H9 (cell line): ENCODE results near the gene PNMA5. TPM values are rescaled to one million over a fixed set of nuclear protein-coding genes. Genes with fewer than 3 reads are reported as not detected.
"Not testable (repeated sequence)": the region's sequence is repeated elsewhere in the genome, so short reads cannot be mapped to it uniquely, and the experiment has no call there.

Experiments
- DNase-seq: peaks from one replicate; pipeline ENCODE4 v3.0.0-alpha.2; 2017
- H2AFZ ChIP-seq: one replicate; pipeline ENCODE4 v1.6.1; 2013; ENCODE audit warnings: mild to moderate bottlenecking, low read length, control low read depth, moderate library complexity
- H2AK5ac ChIP-seq: 2 replicates; pipeline ENCODE4 v1.6.1; 2013; ENCODE audit warnings: low read length, control low read depth, mixed read lengths; ENCODE audit not compliant: insufficient read length
- H2BK120ac ChIP-seq: one replicate; pipeline ENCODE4 v1.6.1; 2013; ENCODE audit warnings: low read depth, mild to moderate bottlenecking, low read length, control low read depth, inconsistent platforms; ENCODE audit not compliant: poor library complexity, severe bottlenecking
- H2BK12ac ChIP-seq: 2 replicates; pipeline ENCODE4 v1.6.1; 2013; ENCODE audit warnings: low read length, control low read depth, mixed read lengths, low read depth; ENCODE audit not compliant: insufficient read length
- H2BK15ac ChIP-seq: 2 replicates; pipeline ENCODE4 v1.6.1; 2013; ENCODE audit warnings: low read depth, low read length, control low read depth
- H2BK20ac ChIP-seq: one replicate; pipeline ENCODE4 v1.6.1; 2013; ENCODE audit warnings: low read depth, mild to moderate bottlenecking, low read length, control low read depth, inconsistent platforms; ENCODE audit not compliant: poor library complexity, severe bottlenecking
- H2BK5ac ChIP-seq: 2 replicates; pipeline ENCODE4 v1.6.1; 2013; ENCODE audit warnings: low read length, control low read depth, mixed read lengths; ENCODE audit not compliant: insufficient read length
- H3K14ac ChIP-seq: 2 replicates; pipeline ENCODE4 v1.6.1; 2013; ENCODE audit warnings: low read length, control low read depth; ENCODE audit not compliant: insufficient read depth
- H3K18ac ChIP-seq: 2 replicates; pipeline ENCODE4 v1.6.1; 2013; ENCODE audit warnings: low read depth, mild to moderate bottlenecking, mixed read lengths, low read length, control low read depth; ENCODE audit not compliant: insufficient read length
- H3K23ac ChIP-seq: 2 replicates; pipeline ENCODE4 v1.6.1; 2013; ENCODE audit warnings: low read length, control low read depth, mixed read lengths, low read depth; ENCODE audit not compliant: insufficient read length
- H3K23me2 ChIP-seq: 2 replicates; pipeline ENCODE4 v1.6.1; 2013; ENCODE audit warnings: low read depth, mild to moderate bottlenecking, mixed read lengths, low read length, control low read depth; ENCODE audit not compliant: insufficient read length, poor library complexity, severe bottlenecking
- H3K27ac ChIP-seq: 2 replicates; pipeline ENCODE4 v1.5.1; 2013; ENCODE audit warnings: low read length, control low read depth, mixed read lengths, low read depth; ENCODE audit not compliant: insufficient read length
- H3K27me3 ChIP-seq: 2 replicates; pipeline ENCODE4 v1.6.1; 2013; ENCODE audit warnings: low read length, control low read depth, inconsistent platforms; ENCODE audit not compliant: insufficient read depth
- H3K4ac ChIP-seq: 2 replicates; pipeline ENCODE4 v1.6.1; 2013; ENCODE audit warnings: low read depth, mild to moderate bottlenecking, control low read depth, inconsistent platforms, low read length, moderate library complexity
- H3K4me1 ChIP-seq: 2 replicates; pipeline ENCODE4 v1.6.1; 2013; ENCODE audit warnings: low read length, control low read depth, inconsistent platforms; ENCODE audit not compliant: insufficient read depth
- H3K4me2 ChIP-seq: 2 replicates; pipeline ENCODE4 v1.6.1; 2013; ENCODE audit warnings: low read length, control low read depth, mixed read lengths; ENCODE audit not compliant: insufficient read length, insufficient read depth
- H3K56ac ChIP-seq: 2 replicates; pipeline ENCODE4 v1.6.1; 2013; ENCODE audit warnings: low read depth, mild to moderate bottlenecking, mixed read lengths, low read length, control low read depth; ENCODE audit not compliant: insufficient read length
- H3K79me1 ChIP-seq: 2 replicates; pipeline ENCODE4 v1.6.1; 2013; ENCODE audit warnings: low read depth, mild to moderate bottlenecking, moderate library complexity, low read length, control low read depth, inconsistent platforms; ENCODE audit not compliant: insufficient read depth, poor library complexity, severe bottlenecking
- H3K79me2 ChIP-seq: 2 replicates; pipeline ENCODE4 v1.6.1; 2013; ENCODE audit warnings: low read length, control low read depth, inconsistent platforms; ENCODE audit not compliant: insufficient read depth
- H3K9ac ChIP-seq: 2 replicates; pipeline ENCODE4 v1.6.1; 2013; ENCODE audit warnings: low read length, control low read depth, mixed read lengths; ENCODE audit not compliant: insufficient read length; ENCODE audit errors: extremely low read depth
- H3K9me3 ChIP-seq: one replicate; pipeline ENCODE4 v1.6.1; 2013; ENCODE audit warnings: low read depth, low read length, inconsistent platforms; ENCODE audit not compliant: control insufficient read depth
- H3T11ph ChIP-seq: one replicate; pipeline ENCODE4 v1.6.1; 2013; ENCODE audit warnings: mild to moderate bottlenecking, low read length, control low read depth, inconsistent platforms
- H4K20me1 ChIP-seq: one replicate; pipeline ENCODE4 v1.6.1; 2013; ENCODE audit not compliant: control insufficient read depth, insufficient read length, insufficient read depth
- H4K5ac ChIP-seq: 2 replicates; pipeline ENCODE4 v1.6.1; 2013; ENCODE audit warnings: low read depth, mild to moderate bottlenecking, mixed read lengths, low read length, control low read depth; ENCODE audit not compliant: insufficient read length
- H4K8ac ChIP-seq: replicated peaks from 2 replicates; pipeline ENCODE4 v1.6.1; 2013; ENCODE audit warnings: low read length, control low read depth, mixed read lengths, low read depth; ENCODE audit not compliant: insufficient read length
- H4K91ac ChIP-seq: 2 replicates; pipeline ENCODE4 v1.6.1; 2013; ENCODE audit warnings: low read depth, mild to moderate bottlenecking, moderate library complexity, mixed read lengths, low read length, control low read depth; ENCODE audit not compliant: insufficient read length
- H3K27ac Mint-ChIP-seq, 3 experiments: 2 replicates in 2 of 3; 3 replicates in 1 of 3; pipeline ENCODE4 v1.8.0; 2020 to 2021; ENCODE audit warnings: mixed read lengths in 3 of 3, mild to moderate bottlenecking in 1 of 3, moderate library complexity in 1 of 3
- H3K27me3 Mint-ChIP-seq: 2 replicates; pipeline ENCODE4 v1.8.0; 2021; ENCODE audit warnings: low read depth, mild to moderate bottlenecking, moderate library complexity, mixed read lengths
- H3K36me3 Mint-ChIP-seq, 3 experiments: 2 replicates in 2 of 3; 3 replicates in 1 of 3; pipeline ENCODE4 v1.8.0; 2020 to 2021; ENCODE audit warnings: low read depth in 3 of 3, mixed read lengths in 3 of 3; ENCODE audit not compliant: insufficient read depth in 1 of 3
- H3K4me1 Mint-ChIP-seq, 2 experiments: 2 replicates each; pipeline ENCODE4 v1.8.0; 2020; ENCODE audit warnings: mixed read lengths in 2 of 2
- H3K4me3 Mint-ChIP-seq, 2 experiments: 2 replicates in 1 of 2; 3 replicates in 1 of 2; pipeline ENCODE4 v1.8.0; 2020 to 2021; ENCODE audit warnings: mild to moderate bottlenecking in 2 of 2, mixed read lengths in 2 of 2, moderate library complexity in 1 of 2
- H3K9me3 Mint-ChIP-seq, 2 experiments: 2 replicates in 1 of 2; 3 replicates in 1 of 2; pipeline ENCODE4 v1.8.0; 2020; ENCODE audit warnings: mild to moderate bottlenecking in 2 of 2, mixed read lengths in 2 of 2, moderate library complexity in 1 of 2
- WGBS: extraction: QIAGEN DNeasy Blood & Tissue Kit; methylation state at CpG from one replicate; pipeline ENCODE4 v1.1.7; 2013; ENCODE audit warnings: missing lambda C conversion rate, low lambda C conversion rate, mixed read lengths; ENCODE audit not compliant: insufficient read length; ENCODE audit errors: extremely low coverage; 5-methylcytosine and 5-hydroxymethylcytosine counted together
- total RNA-seq: library from RNA; stranded (reverse); gene quantifications from 2 replicates; pipeline ENCODE4 v1.2.1, GENCODE V29; 2021
- TF ChIP-seq, protein P1 (sequence below): fragments of 200-600 bp; sonication (generic); conservative IDR thresholded peaks from 3 replicates; pipeline ENCODE4 v1.8.0; 2021; ENCODE audit warnings: antibody characterized with exemption, mild to moderate bottlenecking

Gene PNMA5
- total RNA-seq, 1 experiment from 2014 or later: not detected

GRCh38 chrX:152987801-152988200, 6.1 kb downstream of the PNMA5 start:
- Histone ChIP-seq H3K18ac (no peak overlapping the region), H4K5ac (no peak overlapping the region), H2AFZ (no peak overlapping the region), H2BK15ac (no peak overlapping the region), H3K14ac (no peak overlapping the region), H4K8ac (no peak overlapping the region), H4K20me1 (no peaks in the 10 kb centered on the region), H3K27ac (no peak overlapping the region), H3K56ac (no peak overlapping the region), H3K79me1 (no peaks in the 10 kb centered on the region), H3K9ac (no peak overlapping the region), H3K9me3 (peaks cover 37% of the 10 kb centered on the region), H2BK12ac (no peak overlapping the region), H3K27me3 (no peaks in the 10 kb centered on the region), H3K4me2 (no peak overlapping the region), H2BK120ac (no peak overlapping the region), H3K4me1 (no peaks in the 10 kb centered on the region; the same call in 1 of the 2 replicates), H3T11ph (no peak overlapping the region), H2BK20ac (no peak overlapping the region), H3K23me2 (no peaks in the 10 kb centered on the region), H2AK5ac (no peak overlapping the region), H3K4ac (no peak overlapping the region), H3K79me2 (no peaks in the 10 kb centered on the region), H2BK5ac (no peak overlapping the region), H3K23ac (no peak overlapping the region), H4K91ac (no peak overlapping the region)
- no peak overlapping the region for H3K4me3 Mint-ChIP-seq
- DNase-seq: no peak
- H3K27ac Mint-ChIP-seq: no peak overlapping the region
- TF ChIP-seq, protein P1, sequence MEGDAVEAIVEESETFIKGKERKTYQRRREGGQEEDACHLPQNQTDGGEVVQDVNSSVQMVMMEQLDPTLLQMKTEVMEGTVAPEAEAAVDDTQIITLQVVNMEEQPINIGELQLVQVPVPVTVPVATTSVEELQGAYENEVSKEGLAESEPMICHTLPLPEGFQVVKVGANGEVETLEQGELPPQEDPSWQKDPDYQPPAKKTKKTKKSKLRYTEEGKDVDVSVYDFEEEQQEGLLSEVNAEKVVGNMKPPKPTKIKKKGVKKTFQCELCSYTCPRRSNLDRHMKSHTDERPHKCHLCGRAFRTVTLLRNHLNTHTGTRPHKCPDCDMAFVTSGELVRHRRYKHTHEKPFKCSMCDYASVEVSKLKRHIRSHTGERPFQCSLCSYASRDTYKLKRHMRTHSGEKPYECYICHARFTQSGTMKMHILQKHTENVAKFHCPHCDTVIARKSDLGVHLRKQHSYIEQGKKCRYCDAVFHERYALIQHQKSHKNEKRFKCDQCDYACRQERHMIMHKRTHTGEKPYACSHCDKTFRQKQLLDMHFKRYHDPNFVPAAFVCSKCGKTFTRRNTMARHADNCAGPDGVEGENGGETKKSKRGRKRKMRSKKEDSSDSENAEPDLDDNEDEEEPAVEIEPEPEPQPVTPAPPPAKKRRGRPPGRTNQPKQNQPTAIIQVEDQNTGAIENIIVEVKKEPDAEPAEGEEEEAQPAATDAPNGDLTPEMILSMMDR: no peak
- peaks cover 34 to 55% of the 10 kb centered on the region in 2 experiments for H3K9me3 Mint-ChIP-seq
- H3K36me3 Mint-ChIP-seq: peaks cover 3 to 7% (median 5%) of the 10 kb centered on the region in 3 experiments; a peak in 4 of 7 replicates
- no CpG with 5 or more reads among the region's 8 CpGs for WGBS
- H3K4me1 Mint-ChIP-seq: peaks cover 0 to 13% of the 10 kb centered on the region in 2 experiments; a peak in 2 of 4 replicates
- peaks cover 7% of the 10 kb centered on the region for H3K27me3 Mint-ChIP-seq

DNA sequence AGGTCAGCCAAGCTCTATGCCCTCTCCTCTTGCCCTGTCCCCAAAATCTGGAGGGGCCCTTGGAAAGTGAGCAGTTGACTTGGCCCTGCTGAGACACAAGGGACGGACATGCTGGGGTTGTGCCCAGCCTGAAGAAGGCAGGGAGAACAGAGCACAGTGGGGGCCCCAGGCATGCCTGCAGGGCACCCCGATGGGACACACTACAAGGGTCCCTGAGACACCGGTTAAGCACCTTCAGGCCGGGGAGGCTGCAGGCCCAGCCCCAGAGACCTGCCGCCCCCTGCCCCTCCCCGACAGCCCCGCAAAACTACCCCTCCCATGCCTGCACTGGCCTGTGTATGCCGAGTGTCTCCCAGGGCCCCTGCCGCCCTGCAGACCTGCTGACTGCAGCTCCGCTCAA, 6.8 kb downstream of the PNMA5 start:
- not testable (repeated sequence) for H3K4me3 Mint-ChIP-seq

More for the DNA sequence above, 6.8 kb downstream of the PNMA5 start:
- not testable (repeated sequence) for H2BK5ac ChIP-seq, H2BK20ac ChIP-seq, H3K79me1 ChIP-seq, H2AFZ ChIP-seq, H3K4me1 Mint-ChIP-seq, H3K4me1 ChIP-seq, H3K79me2 ChIP-seq, H2BK120ac ChIP-seq, H4K8ac ChIP-seq, H3K36me3 Mint-ChIP-seq, H2AK5ac ChIP-seq, H2BK15ac ChIP-seq, H4K20me1 ChIP-seq, H2BK12ac ChIP-seq, H3K23me2 ChIP-seq, H3T11ph ChIP-seq, H3K27ac Mint-ChIP-seq, H3K4ac ChIP-seq, H4K5ac ChIP-seq, H4K91ac ChIP-seq, DNase-seq, H3K14ac ChIP-seq, H3K18ac ChIP-seq, H3K9ac ChIP-seq, H3K27me3 Mint-ChIP-seq, H3K56ac ChIP-seq, H3K4me2 ChIP-seq, H3K27me3 ChIP-seq, H3K23ac ChIP-seq, H3K27ac ChIP-seq
- H3K9me3 ChIP-seq: peaks cover 34% of the 10 kb centered on the region
- no CpG with 5 or more reads among the region's 10 CpGs for WGBS
- H3K9me3 Mint-ChIP-seq: peaks cover 33 to 50% of the 10 kb centered on the region in 2 experiments
